Pancreas (tissue), 10 donors: ENCODE data around the gene VAPB. TPM values are rescaled to one million over a fixed set of nuclear protein-coding genes. Genes with fewer than 3 reads are reported as not detected.

Experiments used
- ATAC-seq, 4 donors: fragments of 200-7000 bp; cut with Tn5 transposase; one replicate each; pipeline versions ENCODE4 v1.8.0 to v1.9.1; 2020; ENCODE audit warnings: mild to moderate bottlenecking in 4 of 4, moderate library complexity in 4 of 4
- DNase-seq, 6 donors: peaks; one replicate each; pipeline ENCODE4 v3.0.0-alpha.2; 2020
- FAIRE-seq: peaks from 2 replicates; lab custom pipeline; 2012; peaks lifted over from hg19 to GRCh38; lab: Jason Lieb, UNC
- H3K27ac ChIP-seq, 4 donors: fragments of 200-600 bp; sonication (generic); 1 replicate in 3 of 4; 2 replicates in 1 of 4; pipeline versions ENCODE4 v1.5.0 to v1.8.0; 2020
- H3K27me3 ChIP-seq, 4 donors: fragments of 200-600 bp; one replicate each; pipeline ENCODE4 v1.8.0; 2021
- H3K36me3 ChIP-seq, 3 donors: fragments of 200-600 bp; sonication (generic) in 1 of 3; one replicate each; pipeline versions ENCODE4 v1.5.0 to v1.8.0; 2020 to 2021
- H3K4me1 ChIP-seq, 3 donors: fragments of 200-600 bp; one replicate each; pipeline ENCODE4 v1.8.0; 2021
- H3K4me3 ChIP-seq, 4 donors: fragments of 200-600 bp; sonication (generic) in 2 of 4; one replicate each; pipeline versions ENCODE4 v1.5.0 to v1.8.0; 2020 to 2021
- H3K9me3 ChIP-seq, 4 donors: fragments of 200-600 bp; one replicate each; pipeline ENCODE4 v1.8.0; 2021
- WGBS, 2 donors: extraction: QIAGEN DNeasy Blood & Tissue Kit; methylation state at CpG; one replicate each; pipeline ENCODE4 v1.1.7; 2013; 5-methylcytosine and 5-hydroxymethylcytosine counted together
- intact Hi-C, 3 donors: fragments of 100-400 bp; cut with DNase I; formaldehyde crosslinking; loops; one replicate each; pipeline versions ENCODE4 v1.11.1 to v1.14.2; 2022
- polyA plus RNA-seq, 2 donors: library from polyadenylated mRNA; stranded (reverse); fragments of 200-250 nt; gene quantifications; one replicate each; pipeline ENCODE4 v1.2.3, GENCODE V29; 2013
- total RNA-seq, 6 donors: library from RNA; stranded (reverse); fragmentation: NEBNext Ultra II Directional in 4 of 6; extraction: Animal tissue kit (Norgen Biotek cat#: 25700) in 4 of 6; gene quantifications; one replicate each; pipeline versions ENCODE4 v1.2.1 to v1.2.4, GENCODE V29; 2021 to 2023
- TF ChIP-seq, protein P1 (sequence below), 4 donors: fragments of 200-600 bp; sonication (generic) in 3 of 4; IDR thresholded peaks; one replicate each; pipeline versions ENCODE4 v1.5.0 to v1.8.0; 2021; ENCODE audit warnings: antibody characterized with exemption in 4 of 4
- donor health status: healthy with polysubstance abuse.
- donor health status: DM: no; HTN: no; CAD: no; lungs with moderate emphysema.
- donor health status: DM: no; HTN: no; CAD: no.
- donor health status: control.
- donor health status: control.
- donor health status: Bipolar disorder and iron deficiency.
- donor health status: DM: yes; HTN: yes; CAD: no.
- donor health status: DM: no; HTN: no; CAD: no.
- donor health status: DM: no; HTN: no; CAD: no.
- donor health status: DM: yes; HTN: yes; CAD: no.

Gene VAPB
- total and polyA plus RNA-seq, 8 donors: 9.6 to 30.3 (median 20.6) TPM

DNA sequence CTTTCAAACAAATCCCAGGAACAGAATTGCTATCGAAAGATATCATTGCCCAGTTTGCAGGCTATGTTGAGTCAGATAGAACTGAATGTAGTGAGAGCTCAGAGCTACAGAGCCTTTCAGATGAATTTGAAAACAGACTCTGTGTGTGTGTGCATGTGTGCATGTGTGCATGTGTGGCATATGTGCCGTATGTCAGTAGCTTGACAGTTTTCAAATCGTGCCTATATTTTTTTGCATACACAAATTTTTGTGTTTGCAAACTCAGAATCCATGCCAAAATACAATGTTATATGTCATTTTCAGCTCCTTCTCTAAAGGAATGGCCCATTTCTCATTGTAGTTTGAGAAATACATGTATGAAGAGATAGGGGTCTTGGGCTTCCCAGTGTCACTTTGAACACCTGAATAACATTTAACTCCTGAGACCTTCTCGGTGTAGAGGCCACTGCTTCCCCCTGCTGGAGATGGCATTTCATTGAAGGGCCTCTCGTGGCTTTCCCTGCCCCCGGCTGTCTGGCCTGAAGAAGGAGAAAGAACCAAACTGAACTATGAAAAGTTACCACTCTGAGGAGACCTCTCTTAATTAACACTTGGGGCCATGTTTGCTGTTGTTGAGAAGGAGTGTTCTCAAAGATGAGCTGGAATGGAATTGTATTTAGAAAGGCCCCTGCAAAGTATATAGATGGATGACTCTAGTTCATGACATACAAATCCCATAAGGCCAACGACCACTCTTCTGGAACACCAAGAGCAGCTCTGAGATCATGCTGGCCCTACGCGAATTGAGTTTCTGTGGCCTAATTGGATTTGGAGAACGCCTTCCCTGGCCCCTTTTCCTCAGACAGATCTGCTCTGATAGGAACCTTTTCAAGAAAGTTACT lies 58.7 kb downstream of the VAPB start:
- no peaks in the 10 kb centered on the region for H3K4me1 ChIP-seq
- intact Hi-C loops: loop anchor here in 2 of 3 donors (5.0 to 10.0 kb wide), 2 partner anchors 203 to 210 kb away; no protein-coding TSS in a partner anchor
- no peaks in the 10 kb centered on the region for H3K27me3 ChIP-seq
- H3K4me3 ChIP-seq: no peak overlapping the region
- TF ChIP-seq, protein P1, sequence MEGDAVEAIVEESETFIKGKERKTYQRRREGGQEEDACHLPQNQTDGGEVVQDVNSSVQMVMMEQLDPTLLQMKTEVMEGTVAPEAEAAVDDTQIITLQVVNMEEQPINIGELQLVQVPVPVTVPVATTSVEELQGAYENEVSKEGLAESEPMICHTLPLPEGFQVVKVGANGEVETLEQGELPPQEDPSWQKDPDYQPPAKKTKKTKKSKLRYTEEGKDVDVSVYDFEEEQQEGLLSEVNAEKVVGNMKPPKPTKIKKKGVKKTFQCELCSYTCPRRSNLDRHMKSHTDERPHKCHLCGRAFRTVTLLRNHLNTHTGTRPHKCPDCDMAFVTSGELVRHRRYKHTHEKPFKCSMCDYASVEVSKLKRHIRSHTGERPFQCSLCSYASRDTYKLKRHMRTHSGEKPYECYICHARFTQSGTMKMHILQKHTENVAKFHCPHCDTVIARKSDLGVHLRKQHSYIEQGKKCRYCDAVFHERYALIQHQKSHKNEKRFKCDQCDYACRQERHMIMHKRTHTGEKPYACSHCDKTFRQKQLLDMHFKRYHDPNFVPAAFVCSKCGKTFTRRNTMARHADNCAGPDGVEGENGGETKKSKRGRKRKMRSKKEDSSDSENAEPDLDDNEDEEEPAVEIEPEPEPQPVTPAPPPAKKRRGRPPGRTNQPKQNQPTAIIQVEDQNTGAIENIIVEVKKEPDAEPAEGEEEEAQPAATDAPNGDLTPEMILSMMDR (IDR thresholded peaks at IDR 0.05): peak; percentile 28 to 34 (median 32)
- H3K9me3 ChIP-seq: no peaks in the 10 kb centered on the region
- ATAC-seq (peak; percentile 73 to 90 (median 87)), DNase-seq (peak in 2 of 6 donors; percentile 23 to 48), FAIRE-seq (no peak)
- no peak overlapping the region for H3K27ac ChIP-seq
- no peaks in the 10 kb centered on the region for H3K36me3 ChIP-seq
- 70 to 71% methylated on average over 10 of the region's 10 CpGs for WGBS, 2 donors

DNA sequence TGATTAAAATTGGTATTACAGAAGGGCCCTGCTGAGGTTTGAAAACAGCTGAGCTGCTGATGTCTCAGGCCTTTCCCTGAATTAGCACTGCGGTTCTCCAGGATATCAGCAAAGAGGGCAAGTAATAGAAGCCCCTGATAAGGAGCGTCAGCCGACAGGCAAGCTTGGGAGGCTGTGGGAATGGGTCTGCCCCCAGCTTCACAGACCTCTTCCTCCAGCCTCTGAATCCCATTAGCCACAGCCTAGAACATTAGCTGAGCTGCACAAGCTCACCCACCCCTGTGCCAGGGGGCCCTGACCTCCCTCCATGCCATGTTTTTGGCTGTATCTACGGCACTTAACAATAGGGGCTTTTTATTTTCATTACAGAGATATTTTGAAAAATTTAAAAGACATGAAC lies 59.9 kb downstream of the VAPB start:
- DNase-seq (no peak), ATAC-seq (no peak), FAIRE-seq (no peak)
- no peaks in the 10 kb centered on the region for H3K36me3 ChIP-seq
- intact Hi-C loops: loop anchor here in 2 of 3 donors (5.0 to 10.0 kb wide), 2 partner anchors 204 to 212 kb away; no protein-coding TSS in a partner anchor
- H3K4me1 ChIP-seq: no peaks in the 10 kb centered on the region
- no peak overlapping the region for H3K27ac ChIP-seq
- no peaks in the 10 kb centered on the region for H3K9me3 ChIP-seq
- 87 to 90% methylated on average over 4 of the region's 4 CpGs for WGBS, 2 donors
- no peaks in the 10 kb centered on the region for H3K27me3 ChIP-seq
- no peak overlapping the region for H3K4me3 ChIP-seq
- TF ChIP-seq, protein P1 (IDR thresholded peaks at IDR 0.05): no peak

DNA sequence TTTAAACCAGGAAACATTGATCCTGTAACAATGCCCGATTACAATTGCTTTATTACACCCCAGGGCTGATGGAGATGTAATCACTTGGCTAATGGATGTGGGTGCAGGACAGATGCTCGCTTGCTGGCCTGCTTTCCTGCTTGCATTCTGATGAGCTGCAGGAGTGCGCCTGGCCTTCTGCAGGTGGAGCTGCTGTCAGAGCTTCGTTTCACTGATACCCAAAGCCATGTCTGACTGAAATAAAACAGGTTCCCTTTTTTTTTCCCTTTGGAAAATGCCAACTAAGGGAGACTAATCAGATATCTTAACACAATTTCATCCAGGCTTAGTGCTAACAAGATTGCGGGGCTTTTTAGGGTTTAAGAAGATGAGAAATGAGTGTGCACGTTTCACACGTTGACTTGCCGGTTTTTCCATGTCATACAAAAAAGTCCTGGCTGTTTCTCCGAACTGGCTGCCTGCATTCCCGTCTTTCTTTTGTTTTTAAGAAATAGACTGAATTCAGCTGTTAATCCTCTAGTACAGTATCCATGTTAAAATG lies 60.7 kb downstream of the VAPB start:
- no peak overlapping the region for H3K27ac ChIP-seq
- DNase-seq (no peak), ATAC-seq (no peak), FAIRE-seq (no peak)
- intact Hi-C loops: loop anchor here in 2 of 3 donors (5.0 to 10.0 kb wide), 2 partner anchors 205 to 212 kb away; no protein-coding TSS in a partner anchor
- no peaks in the 10 kb centered on the region for H3K36me3 ChIP-seq
- no peak overlapping the region for H3K4me3 ChIP-seq
- no peaks in the 10 kb centered on the region for H3K4me1 ChIP-seq
- H3K9me3 ChIP-seq: no peaks in the 10 kb centered on the region
- no peaks in the 10 kb centered on the region for H3K27me3 ChIP-seq
- WGBS, 2 donors: 76 to 81% methylated on average over 10 of the region's 10 CpGs
- TF ChIP-seq, protein P1 (IDR thresholded peaks at IDR 0.05): no peak

DNA sequence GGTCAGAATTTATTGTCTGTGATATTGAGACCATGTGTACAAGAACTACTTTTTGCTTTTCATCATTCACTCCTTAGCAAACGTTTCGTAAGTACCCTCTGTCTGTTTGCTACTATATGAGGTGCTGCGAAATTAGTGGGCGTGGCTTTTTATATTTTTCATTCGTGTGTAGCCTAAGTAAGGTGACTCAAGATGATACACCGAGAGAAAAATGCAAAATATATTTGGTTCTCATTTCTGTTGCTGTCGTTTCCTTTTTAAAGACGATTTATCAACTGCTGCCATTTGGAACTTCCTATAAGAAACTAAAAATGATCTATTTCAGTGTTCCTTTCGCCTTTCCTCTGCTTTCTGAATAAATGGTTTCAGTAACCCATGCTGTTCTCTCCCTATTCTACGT lies 61.2 kb downstream of the VAPB start:
- H3K27ac ChIP-seq: no peak overlapping the region
- FAIRE-seq: no peak
- 87 to 89% methylated on average over 10 of the region's 10 CpGs for WGBS, 2 donors
- TF ChIP-seq, protein P1 (IDR thresholded peaks at IDR 0.05): no peak
- no peak overlapping the region for H3K4me3 ChIP-seq
- no peaks in the 10 kb centered on the region for H3K9me3 ChIP-seq
- no peak for ATAC-seq
- H3K27me3 ChIP-seq: no peaks in the 10 kb centered on the region
- no peaks in the 10 kb centered on the region for H3K4me1 ChIP-seq
- H3K36me3 ChIP-seq: no peaks in the 10 kb centered on the region
- DNase-seq: no peak
- intact Hi-C loops: no loop called here
